ENCODE data around the gene C10orf143. TPM values are rescaled to one million over a fixed set of nuclear protein-coding genes. Genes with fewer than 3 reads are reported as not detected.

Gene C10orf143
- total and polyA plus RNA-seq, 3 donors from 2014 or later = 3.7 to 7.6 (median 7.2) TPM

- intact Hi-C loops (cut with DNase I; ENCODE audit: low total_unique reads) = no loop called here
- Histone ChIP-seq H3K27ac (no peak overlapping the region), H3K4me1 (no peaks in the 10 kb centered on the region), H3K36me3 (ENCODE audit: low read depth, missing control alignments) (no peaks in the 10 kb centered on the region), H3K4me3 (no peak overlapping the region), H3K9me3 (no peaks in the 10 kb centered on the region), H3K27me3 (no peaks in the 10 kb centered on the region)
- TF ChIP-seq, protein P1, sequence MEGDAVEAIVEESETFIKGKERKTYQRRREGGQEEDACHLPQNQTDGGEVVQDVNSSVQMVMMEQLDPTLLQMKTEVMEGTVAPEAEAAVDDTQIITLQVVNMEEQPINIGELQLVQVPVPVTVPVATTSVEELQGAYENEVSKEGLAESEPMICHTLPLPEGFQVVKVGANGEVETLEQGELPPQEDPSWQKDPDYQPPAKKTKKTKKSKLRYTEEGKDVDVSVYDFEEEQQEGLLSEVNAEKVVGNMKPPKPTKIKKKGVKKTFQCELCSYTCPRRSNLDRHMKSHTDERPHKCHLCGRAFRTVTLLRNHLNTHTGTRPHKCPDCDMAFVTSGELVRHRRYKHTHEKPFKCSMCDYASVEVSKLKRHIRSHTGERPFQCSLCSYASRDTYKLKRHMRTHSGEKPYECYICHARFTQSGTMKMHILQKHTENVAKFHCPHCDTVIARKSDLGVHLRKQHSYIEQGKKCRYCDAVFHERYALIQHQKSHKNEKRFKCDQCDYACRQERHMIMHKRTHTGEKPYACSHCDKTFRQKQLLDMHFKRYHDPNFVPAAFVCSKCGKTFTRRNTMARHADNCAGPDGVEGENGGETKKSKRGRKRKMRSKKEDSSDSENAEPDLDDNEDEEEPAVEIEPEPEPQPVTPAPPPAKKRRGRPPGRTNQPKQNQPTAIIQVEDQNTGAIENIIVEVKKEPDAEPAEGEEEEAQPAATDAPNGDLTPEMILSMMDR (IDR thresholded peaks at IDR 0.05) = no peak
- no peak for TF ChIP-seq POLR2A (IDR thresholded peaks at IDR 0.05)
- 53 to 72% methylated on average over 4 to 9 of the region's 9 CpGs for WGBS, 2 donors
- no peak for DNase-seq
Observed at GRCh38 chr10:130052193-130052592, 58.4 kb downstream of the C10orf143 start.

GRCh38 chr10:130050721-130051120 is 59.9 kb downstream of the C10orf143 start:
- TF ChIP-seq, protein P1 (IDR thresholded peaks at IDR 0.05) = no peak
- TF ChIP-seq POLR2A (IDR thresholded peaks at IDR 0.05) = no peak
- H3K36me3 ChIP-seq (ENCODE audit: low read depth, missing control alignments) = no peaks in the 10 kb centered on the region
- no peaks in the 10 kb centered on the region for H3K9me3 ChIP-seq
- no peaks in the 10 kb centered on the region for H3K27me3 ChIP-seq
- WGBS, 2 donors = 55 to 74% methylated on average over 5 to 12 of the region's 12 CpGs
- no peak overlapping the region for H3K4me3 ChIP-seq
- DNase-seq = no peak
- H3K4me1 ChIP-seq = no peaks in the 10 kb centered on the region
- intact Hi-C loops (cut with DNase I; ENCODE audit: low total_unique reads) = no loop called here
- no peak overlapping the region for H3K27ac ChIP-seq

- no peak for DNase-seq
- Histone ChIP-seq H3K27me3 (no peaks in the 10 kb centered on the region), H3K36me3 (ENCODE audit: low read depth, missing control alignments) (no peaks in the 10 kb centered on the region), H3K27ac (no peak overlapping the region), H3K4me3 (no peak overlapping the region), H3K9me3 (no peaks in the 10 kb centered on the region), H3K4me1 (no peaks in the 10 kb centered on the region)
- TF ChIP-seq, protein P1 (IDR thresholded peaks at IDR 0.05) = no peak
- no peak for TF ChIP-seq POLR2A (IDR thresholded peaks at IDR 0.05)
- intact Hi-C loops (cut with DNase I; ENCODE audit: low total_unique reads) = no loop called here
- WGBS, 2 donors = 84 to 88% methylated on average over 12 of the region's 12 CpGs
Observed at GRCh38 chr10:130049987-130050386, 60.6 kb downstream of the C10orf143 start.

DNA sequence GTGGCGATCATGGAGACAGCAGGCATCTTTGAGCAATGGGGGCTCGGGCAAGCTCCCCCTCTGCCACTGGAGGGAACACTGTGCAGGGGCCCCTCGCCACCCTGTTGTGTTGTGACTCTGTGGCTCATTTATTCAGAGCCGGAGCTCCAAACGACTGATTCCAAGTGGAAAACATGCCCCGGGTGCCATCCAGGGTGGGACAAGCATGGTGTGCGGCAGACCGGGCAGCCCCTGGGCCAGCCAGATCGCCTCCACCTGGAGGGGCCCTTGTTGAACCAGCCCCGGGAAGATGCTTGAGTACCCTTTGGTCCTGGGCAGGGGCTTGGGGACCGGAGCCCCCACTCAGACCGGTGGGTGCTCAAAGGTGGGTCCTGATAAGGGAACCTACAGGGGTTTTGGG is 61.4 kb downstream of the C10orf143 start:
- DNase-seq = no peak
- 95 to 100% methylated on average over 5 to 12 of the region's 12 CpGs for whole genome bisulfite sequencing, 2 donors

DNA sequence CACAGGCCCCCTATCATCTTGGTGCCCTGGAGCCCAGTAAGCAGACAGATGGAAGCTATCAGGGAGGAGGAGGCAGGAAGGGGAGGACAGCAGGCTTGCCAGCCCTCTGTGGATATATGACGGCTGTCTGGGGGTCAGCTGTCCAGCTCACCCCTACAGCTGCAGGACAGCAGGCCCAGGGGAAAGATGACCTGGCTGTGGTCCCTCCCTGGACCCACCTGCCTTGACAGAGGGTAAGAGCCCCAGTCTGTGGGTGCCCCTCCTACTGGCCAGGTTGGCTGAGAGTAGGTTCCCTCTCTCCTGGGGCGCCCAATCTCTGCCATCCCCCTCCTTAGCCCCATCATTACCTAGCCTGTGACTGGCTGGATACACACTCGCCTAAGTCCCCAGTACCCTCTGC is 62.5 kb downstream of the C10orf143 start:
- Histone ChIP-seq H3K4me1 (no peaks in the 10 kb centered on the region), H3K27me3 (no peaks in the 10 kb centered on the region), H3K4me3 (no peak overlapping the region), H3K36me3 (ENCODE audit: low read depth, missing control alignments) (no peaks in the 10 kb centered on the region), H3K9me3 (no peaks in the 10 kb centered on the region), H3K27ac (no peak overlapping the region)
- intact Hi-C loops (cut with DNase I; ENCODE audit: low total_unique reads) = no loop called here
- TF ChIP-seq, protein P1 (IDR thresholded peaks at IDR 0.05) = no peak
- TF ChIP-seq POLR2A (IDR thresholded peaks at IDR 0.05) = no peak
- no peak for DNase-seq
- WGBS, 2 donors = 65% methylated on average over 3 of the region's 3 CpGs; no CpG with 5 or more reads in 1 of the 2 donors

More for the DNA sequence above, 61.4 kb downstream of the C10orf143 start:
- H3K4me1 ChIP-seq = no peaks in the 10 kb centered on the region
- H3K4me3 ChIP-seq = no peak overlapping the region
- no peak overlapping the region for H3K27ac ChIP-seq
- no peak for TF ChIP-seq POLR2A (IDR thresholded peaks at IDR 0.05)
- TF ChIP-seq, protein P1 (IDR thresholded peaks at IDR 0.05) = no peak
- intact Hi-C loops (cut with DNase I; ENCODE audit: low total_unique reads) = no loop called here
- H3K27me3 ChIP-seq = no peaks in the 10 kb centered on the region
- no peaks in the 10 kb centered on the region for H3K9me3 ChIP-seq
- H3K36me3 ChIP-seq (ENCODE audit: low read depth, missing control alignments) = no peaks in the 10 kb centered on the region
